ENCODE measurements around the gene BBS9.

The BBS9 gene

GRCh38 chr7:33601884-33602283, 472.5 kb downstream of the BBS9 start:
- no peak for DNase-seq (ENCODE audit: low read depth in 2 of 2)

- DNase-seq (ENCODE audit: low read depth in 2 of 2): no peak
Measured at GRCh38 chr7:33604056-33604455, 474.7 kb downstream of the BBS9 start.

- DNase-seq (ENCODE audit: low read depth in 2 of 2): no peak
Measured at GRCh38 chr7:33610918-33611317, 481.6 kb downstream of the BBS9 start.

GRCh38 chr7:33612442-33612841, 483.1 kb downstream of the BBS9 start:
- no peak for DNase-seq (ENCODE audit: low read depth in 2 of 2)

- DNase-seq (ENCODE audit: low read depth in 2 of 2): no peak
Measured at GRCh38 chr7:33614357-33615117, 485.2 kb downstream of the BBS9 start.

GRCh38 chr7:33616752-33617151, 487.4 kb downstream of the BBS9 start:
- DNase-seq (ENCODE audit: low read depth in 2 of 2): no peak

- no peak for DNase-seq (ENCODE audit: low read depth in 2 of 2)
Measured at GRCh38 chr7:33619264-33619663, 489.9 kb downstream of the BBS9 start.

- DNase-seq (ENCODE audit: low read depth in 2 of 2): no peak
Measured at GRCh38 chr7:33623267-33623666, 493.9 kb downstream of the BBS9 start.

GRCh38 chr7:33624215-33624614, 494.9 kb downstream of the BBS9 start:
- no peak for DNase-seq (ENCODE audit: low read depth in 2 of 2)

GRCh38 chr7:33626869-33627268, 497.5 kb downstream of the BBS9 start:
- no peak for DNase-seq (ENCODE audit: low read depth in 2 of 2)

- DNase-seq (ENCODE audit: low read depth in 2 of 2): no peak
Measured at GRCh38 chr7:33627741-33628140, 498.4 kb downstream of the BBS9 start.

- no peak for DNase-seq (ENCODE audit: low read depth in 2 of 2)
Measured at GRCh38 chr7:33628894-33629293, 499.5 kb downstream of the BBS9 start.

GRCh38 chr7:33630359-33630758, 501.0 kb downstream of the BBS9 start:
- no peak for DNase-seq (ENCODE audit: low read depth in 2 of 2)

- no peak for DNase-seq (ENCODE audit: low read depth in 2 of 2)
Measured at GRCh38 chr7:33632322-33632721, 503.0 kb downstream of the BBS9 start.

GRCh38 chr7:33632840-33633525, 503.6 kb downstream of the BBS9 start:
- no peak for DNase-seq (ENCODE audit: low read depth in 2 of 2)

GRCh38 chr7:33634606-33635005, 505.2 kb downstream of the BBS9 start:
- no peak for DNase-seq (ENCODE audit: low read depth in 2 of 2)

GRCh38 chr7:33636359-33636758, 507.0 kb downstream of the BBS9 start:
- no peak for DNase-seq (ENCODE audit: low read depth in 2 of 2)

GRCh38 chr7:33639552-33640197, 510.3 kb downstream of the BBS9 start:
- peak; percentile 77 to 82 for DNase-seq (ENCODE audit: low read depth in 2 of 2)

GRCh38 chr7:33640741-33641140, 511.4 kb downstream of the BBS9 start:
- DNase-seq (ENCODE audit: low read depth in 2 of 2): no peak

- DNase-seq (ENCODE audit: low read depth in 2 of 2): no peak
Measured at GRCh38 chr7:33642312-33642711, 512.9 kb downstream of the BBS9 start.

- no peak for DNase-seq (ENCODE audit: low read depth in 2 of 2)
Measured at GRCh38 chr7:33643530-33643929, 514.2 kb downstream of the BBS9 start.

GRCh38 chr7:33644489-33644888, 515.1 kb downstream of the BBS9 start:
- no peak for DNase-seq (ENCODE audit: low read depth in 2 of 2)

GRCh38 chr7:33645104-33645503, 515.7 kb downstream of the BBS9 start:
- no peak for DNase-seq (ENCODE audit: low read depth in 2 of 2)

Data from fibroblast of skin of left biceps (primary cell).